Endodermal cell (in vitro differentiated cells): ENCODE measurements around the gene PPP2R5C. TPM values are rescaled to one million over a fixed set of nuclear protein-coding genes. Genes with fewer than 3 reads are reported as not detected.

Experiments used
- DNase-seq: peaks from one replicate; pipeline ENCODE4 v3.0.0-alpha.2; 2017
- H3K27ac ChIP-seq: 2 replicates; pipeline ENCODE4 v1.5.1; 2013; ENCODE audit warnings: mild to moderate bottlenecking, low read depth, low read length, moderate library complexity
- H3K27me3 ChIP-seq: 2 replicates; pipeline ENCODE4 v1.6.1; 2013; ENCODE audit warnings: mild to moderate bottlenecking, low read length, moderate library complexity; ENCODE audit not compliant: insufficient read depth, control insufficient read depth, poor library complexity, severe bottlenecking
- H3K36me3 ChIP-seq: 2 replicates; pipeline ENCODE4 v1.7.0; 2013; ENCODE audit warnings: mild to moderate bottlenecking, low read length, moderate library complexity; ENCODE audit not compliant: control insufficient read depth, insufficient read depth
- H3K4me1 ChIP-seq: one replicate; pipeline ENCODE4 v1.7.0; 2013; ENCODE audit warnings: low read length; ENCODE audit not compliant: control insufficient read depth, insufficient read depth
- H3K4me3 ChIP-seq: 2 replicates; pipeline ENCODE4 v1.5.1; 2013; ENCODE audit warnings: mild to moderate bottlenecking, low read length, moderate library complexity
- H3K9ac ChIP-seq: 2 replicates; pipeline ENCODE4 v1.6.1; 2013; ENCODE audit warnings: mild to moderate bottlenecking, low read length, moderate library complexity; ENCODE audit not compliant: poor library complexity, severe bottlenecking; ENCODE audit errors: extremely low read depth
- H3K9me3 ChIP-seq: 2 replicates; pipeline ENCODE4 v1.6.1; 2013; ENCODE audit warnings: mild to moderate bottlenecking, low read length, moderate library complexity; ENCODE audit not compliant: control insufficient read depth
- H3K27ac Mint-ChIP-seq: 2 replicates; pipeline ENCODE4 v1.8.0; 2020; ENCODE audit warnings: mixed read lengths
- H3K27me3 Mint-ChIP-seq: 2 replicates; pipeline ENCODE4 v1.8.0; 2021; ENCODE audit warnings: mild to moderate bottlenecking, mixed read lengths; ENCODE audit not compliant: insufficient read depth
- H3K36me3 Mint-ChIP-seq: 2 replicates; pipeline ENCODE4 v1.8.0; 2020; ENCODE audit warnings: low read depth, mixed read lengths
- H3K4me1 Mint-ChIP-seq: 2 replicates; pipeline ENCODE4 v1.8.0; 2020; ENCODE audit warnings: mixed read lengths
- H3K4me3 Mint-ChIP-seq: 2 replicates; pipeline ENCODE4 v1.8.0; 2020; ENCODE audit warnings: mild to moderate bottlenecking, moderate library complexity, mixed read lengths
- H3K9me3 Mint-ChIP-seq: 2 replicates; pipeline ENCODE4 v1.8.0; 2020; ENCODE audit warnings: mild to moderate bottlenecking, mixed read lengths
- WGBS, 2 experiments: methylation state at CpG; one replicate each; pipeline versions ENCODE4 v1.1.5 to v1.1.7; 2013; ENCODE audit warnings: missing lambda C conversion rate in 2 of 2, mixed read lengths in 1 of 2; ENCODE audit not compliant: insufficient coverage in 1 of 2, insufficient read length in 1 of 2; 5-methylcytosine and 5-hydroxymethylcytosine counted together
- total RNA-seq, 2 donors: library from RNA; stranded (reverse); fragmentation: NEBNext Ultra II Directional in 1 of 2; extraction: Animal tissue kit (Norgen Biotek cat#: 25700) in 1 of 2; gene quantifications; 2 replicates in 1 of 2; 3 replicates in 1 of 2; pipeline ENCODE4 v1.2.1, GENCODE V29; 2021
- TF ChIP-seq, protein P1 (sequence below): fragments of 200-600 bp; sonication (generic); conservative IDR thresholded peaks from 2 replicates; pipeline ENCODE4 v1.5.0; 2021; ENCODE audit warnings: antibody characterized with exemption, mild to moderate bottlenecking

The PPP2R5C gene
- total RNA-seq, 2 donors from 2014 or later: 116 to 117 TPM

DNA sequence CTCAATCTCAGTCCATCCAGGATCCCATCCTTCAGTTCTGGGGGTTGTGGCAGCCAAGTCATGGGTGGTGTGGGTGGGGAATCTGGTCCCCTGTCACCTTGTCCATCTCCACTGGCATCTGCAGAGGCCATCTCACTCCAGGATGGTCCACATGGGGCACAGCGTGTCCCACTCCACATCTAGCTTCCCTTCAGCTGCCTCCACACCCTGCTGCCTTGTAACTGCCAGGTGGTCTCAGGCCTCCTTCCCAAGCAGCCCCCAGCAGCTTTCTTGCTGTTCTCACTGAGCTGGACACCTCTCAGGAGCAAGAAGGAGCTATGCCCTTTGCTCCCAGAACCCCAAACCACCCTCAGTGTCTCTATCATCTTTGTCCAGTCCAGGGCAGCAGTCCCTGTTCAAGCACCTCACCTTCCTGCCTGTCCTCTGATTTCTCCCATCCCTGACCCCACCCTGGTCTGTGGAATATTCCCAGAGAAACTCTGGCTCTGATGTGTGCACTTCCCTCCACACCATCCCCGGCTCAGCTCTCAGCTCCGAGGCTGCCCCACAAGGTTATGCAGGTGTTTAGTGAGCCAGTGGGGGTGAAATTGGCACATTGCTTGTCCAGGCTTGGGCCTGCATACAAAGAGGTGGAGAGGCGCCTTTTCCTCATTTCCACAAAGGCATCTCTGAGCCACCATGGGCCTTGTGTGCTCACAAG, 189.2 kb downstream of the PPP2R5C start:
- no peaks in the 10 kb centered on the region for H3K9me3 ChIP-seq
- H3K27me3 Mint-ChIP-seq: peaks cover 20% of the 10 kb centered on the region
- H3K27ac Mint-ChIP-seq: no peak overlapping the region
- no peak overlapping the region for H3K9ac ChIP-seq
- peaks cover 4% of the 10 kb centered on the region for H3K4me1 Mint-ChIP-seq
- DNase-seq: no peak
- H3K36me3 ChIP-seq: no peaks in the 10 kb centered on the region
- no peak overlapping the region for H3K4me3 ChIP-seq
- H3K4me3 Mint-ChIP-seq: no peak overlapping the region
- no peaks in the 10 kb centered on the region for H3K9me3 Mint-ChIP-seq
- H3K4me1 ChIP-seq: no peaks in the 10 kb centered on the region
- H3K27ac ChIP-seq: no peak overlapping the region
- TF ChIP-seq, protein P1, sequence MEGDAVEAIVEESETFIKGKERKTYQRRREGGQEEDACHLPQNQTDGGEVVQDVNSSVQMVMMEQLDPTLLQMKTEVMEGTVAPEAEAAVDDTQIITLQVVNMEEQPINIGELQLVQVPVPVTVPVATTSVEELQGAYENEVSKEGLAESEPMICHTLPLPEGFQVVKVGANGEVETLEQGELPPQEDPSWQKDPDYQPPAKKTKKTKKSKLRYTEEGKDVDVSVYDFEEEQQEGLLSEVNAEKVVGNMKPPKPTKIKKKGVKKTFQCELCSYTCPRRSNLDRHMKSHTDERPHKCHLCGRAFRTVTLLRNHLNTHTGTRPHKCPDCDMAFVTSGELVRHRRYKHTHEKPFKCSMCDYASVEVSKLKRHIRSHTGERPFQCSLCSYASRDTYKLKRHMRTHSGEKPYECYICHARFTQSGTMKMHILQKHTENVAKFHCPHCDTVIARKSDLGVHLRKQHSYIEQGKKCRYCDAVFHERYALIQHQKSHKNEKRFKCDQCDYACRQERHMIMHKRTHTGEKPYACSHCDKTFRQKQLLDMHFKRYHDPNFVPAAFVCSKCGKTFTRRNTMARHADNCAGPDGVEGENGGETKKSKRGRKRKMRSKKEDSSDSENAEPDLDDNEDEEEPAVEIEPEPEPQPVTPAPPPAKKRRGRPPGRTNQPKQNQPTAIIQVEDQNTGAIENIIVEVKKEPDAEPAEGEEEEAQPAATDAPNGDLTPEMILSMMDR: no peak
- H3K27me3 ChIP-seq: no peaks in the 10 kb centered on the region
- 81 to 100% methylated on average over 2 to 4 of the region's 4 CpGs for WGBS, 2 experiments
- no peaks in the 10 kb centered on the region for H3K36me3 Mint-ChIP-seq

DNA sequence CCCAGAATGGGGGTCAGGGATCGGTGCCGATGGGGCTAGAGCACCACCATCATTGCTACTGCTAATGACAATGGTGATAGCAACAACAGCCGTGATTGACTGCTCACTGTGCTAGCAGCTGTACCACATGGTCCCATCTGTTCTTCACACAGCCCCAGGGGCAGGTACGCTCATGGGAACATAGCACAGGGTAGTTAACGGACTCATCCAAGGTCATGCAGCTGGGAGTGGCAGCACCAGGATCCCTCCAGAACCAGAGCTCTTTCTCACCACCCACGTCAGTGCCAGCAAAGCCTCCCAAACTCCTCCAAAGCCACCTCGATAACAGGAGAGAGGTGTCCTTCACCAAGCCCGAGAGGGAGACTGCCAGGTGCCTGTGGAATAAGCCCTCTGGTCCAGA, 191.6 kb downstream of the PPP2R5C start:
- Mint-ChIP-seq H3K4me3 (no peak overlapping the region), H3K27me3 (peaks cover 2% of the 10 kb centered on the region), H3K36me3 (no peaks in the 10 kb centered on the region), H3K4me1 (peaks cover 4% of the 10 kb centered on the region), H3K27ac (no peak overlapping the region), H3K9me3 (no peaks in the 10 kb centered on the region)
- DNase-seq: no peak
- Histone ChIP-seq H3K27me3 (peaks cover 6% of the 10 kb centered on the region), H3K27ac (no peak overlapping the region), H3K9me3 (no peaks in the 10 kb centered on the region), H3K36me3 (no peaks in the 10 kb centered on the region), H3K4me1 (no peaks in the 10 kb centered on the region), H3K9ac (no peak overlapping the region), H3K4me3 (no peak overlapping the region)
- TF ChIP-seq, protein P1: no peak
- WGBS, 2 experiments: 85 to 93% methylated on average over 3 to 8 of the region's 8 CpGs

DNA sequence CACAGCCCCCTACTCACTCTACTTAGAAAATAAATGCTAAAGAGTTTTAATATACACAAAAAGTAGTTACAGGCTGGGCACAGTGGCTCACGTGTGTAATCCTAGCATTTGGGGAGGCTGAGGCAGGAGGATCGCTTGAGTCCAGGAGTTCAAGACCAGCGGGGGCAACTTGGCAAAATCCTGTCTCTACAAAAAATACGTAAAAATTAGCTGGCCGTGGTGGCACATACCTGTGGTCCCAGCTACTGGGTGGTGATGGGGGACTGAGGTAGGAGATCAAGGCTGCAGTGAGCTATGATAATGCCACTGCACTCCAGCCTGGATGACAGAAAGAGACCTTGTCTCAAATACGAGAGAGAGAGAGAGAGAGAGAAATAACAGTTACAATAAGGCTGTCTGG, 193.0 kb downstream of the PPP2R5C start:
- H3K4me3 ChIP-seq: no peak overlapping the region

More for the DNA sequence above, 193.0 kb downstream of the PPP2R5C start:
- no peak overlapping the region for H3K9ac ChIP-seq
- Mint-ChIP-seq H3K27ac (no peak overlapping the region), H3K4me3 (no peak overlapping the region), H3K27me3 (peaks cover 5% of the 10 kb centered on the region), H3K9me3 (no peaks in the 10 kb centered on the region), H3K4me1 (no peaks in the 10 kb centered on the region), H3K36me3 (no peaks in the 10 kb centered on the region)
- H3K36me3 ChIP-seq: no peaks in the 10 kb centered on the region
- TF ChIP-seq, protein P1: no peak
- no peaks in the 10 kb centered on the region for H3K4me1 ChIP-seq
- H3K27ac ChIP-seq: no peak overlapping the region
- no peaks in the 10 kb centered on the region for H3K9me3 ChIP-seq
- peaks cover 9% of the 10 kb centered on the region for H3K27me3 ChIP-seq
- DNase-seq: no peak
- 87% methylated on average over 6 of the region's 6 CpGs for WGBS, 2 experiments
